ENCODE data around the gene CRYL1.

DNA sequence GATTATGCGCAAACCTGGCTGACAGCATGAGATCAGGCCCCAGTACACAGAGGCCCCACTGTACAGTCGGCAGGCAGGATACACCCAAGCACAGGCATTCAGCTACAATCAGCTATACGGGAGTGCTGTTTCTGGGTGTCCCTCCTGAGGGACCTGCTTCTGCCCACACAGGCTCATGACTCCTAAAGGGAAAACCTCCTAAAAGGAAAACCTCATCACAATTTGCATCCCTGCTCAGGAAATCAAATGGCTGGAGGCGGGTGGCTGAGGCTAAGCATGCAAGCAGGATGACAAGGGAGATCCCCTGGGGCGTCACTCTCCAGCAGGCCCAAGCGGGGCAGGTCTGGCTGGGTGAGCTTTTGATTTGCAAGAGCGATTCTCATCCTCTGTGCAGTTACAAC is 99.8 kb downstream of the CRYL1 start:
- TF ChIP-seq, protein P1, sequence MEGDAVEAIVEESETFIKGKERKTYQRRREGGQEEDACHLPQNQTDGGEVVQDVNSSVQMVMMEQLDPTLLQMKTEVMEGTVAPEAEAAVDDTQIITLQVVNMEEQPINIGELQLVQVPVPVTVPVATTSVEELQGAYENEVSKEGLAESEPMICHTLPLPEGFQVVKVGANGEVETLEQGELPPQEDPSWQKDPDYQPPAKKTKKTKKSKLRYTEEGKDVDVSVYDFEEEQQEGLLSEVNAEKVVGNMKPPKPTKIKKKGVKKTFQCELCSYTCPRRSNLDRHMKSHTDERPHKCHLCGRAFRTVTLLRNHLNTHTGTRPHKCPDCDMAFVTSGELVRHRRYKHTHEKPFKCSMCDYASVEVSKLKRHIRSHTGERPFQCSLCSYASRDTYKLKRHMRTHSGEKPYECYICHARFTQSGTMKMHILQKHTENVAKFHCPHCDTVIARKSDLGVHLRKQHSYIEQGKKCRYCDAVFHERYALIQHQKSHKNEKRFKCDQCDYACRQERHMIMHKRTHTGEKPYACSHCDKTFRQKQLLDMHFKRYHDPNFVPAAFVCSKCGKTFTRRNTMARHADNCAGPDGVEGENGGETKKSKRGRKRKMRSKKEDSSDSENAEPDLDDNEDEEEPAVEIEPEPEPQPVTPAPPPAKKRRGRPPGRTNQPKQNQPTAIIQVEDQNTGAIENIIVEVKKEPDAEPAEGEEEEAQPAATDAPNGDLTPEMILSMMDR (IDR thresholded peaks at IDR 0.05; ENCODE audit: poor library complexity) = no peak
- no peak for TF ChIP-seq EZH2 (IDR thresholded peaks at IDR 0.05; ENCODE audit: borderline replicate concordance)
